Stimulated activated CD8-positive, alpha-beta memory T cell treated with anti-CD3 and anti-CD28 coated beads, Interleukin-15, amount 100 ng/mL, for 24 hours (primary cell): ENCODE data around the gene EPHA4.

Experiments used
- DNase-seq: peaks from one replicate; pipeline ENCODE4 v3.0.0-alpha.2; 2020; ENCODE audit warnings: low read depth

EPHA4 gene

DNA sequence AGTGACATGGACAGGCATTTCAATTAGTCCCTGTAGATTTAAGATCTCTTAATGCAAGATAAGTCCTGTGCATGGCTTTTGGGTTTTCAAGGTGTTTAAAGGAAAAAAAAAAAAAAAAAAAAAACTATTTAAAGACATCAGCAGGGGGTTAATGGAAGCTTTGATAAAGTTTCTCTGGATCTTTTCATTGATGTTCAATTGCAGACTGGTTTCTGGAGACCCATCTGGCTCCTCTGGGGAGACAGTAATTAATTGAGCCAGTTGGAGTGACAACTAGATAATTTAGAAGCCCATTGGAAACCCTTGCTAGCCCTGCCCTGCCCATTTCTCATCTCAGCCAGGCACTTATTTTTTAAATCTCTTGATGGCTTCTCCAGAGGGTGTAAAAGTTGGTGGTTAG is 98.7 kb downstream of the EPHA4 start:
- no peak for DNase-seq

DNA sequence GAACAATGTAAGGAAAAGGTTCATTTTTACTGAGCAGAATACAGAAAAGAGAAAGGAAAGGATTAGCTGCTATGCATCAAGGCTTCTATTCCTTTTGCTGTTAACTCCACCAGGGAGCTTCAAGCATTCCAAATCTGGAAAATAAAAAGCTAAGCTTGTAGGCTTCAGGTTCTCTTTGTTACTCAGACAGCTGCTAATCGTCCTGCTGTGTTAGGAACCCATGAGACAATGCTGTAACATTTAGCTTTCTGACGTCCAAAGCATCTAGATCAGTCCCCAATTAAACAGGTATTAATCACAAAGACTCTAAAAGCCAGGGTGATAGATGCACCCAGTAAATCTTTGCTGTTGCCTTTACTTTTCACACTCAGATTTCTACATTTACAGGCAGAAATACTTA is 103.8 kb downstream of the EPHA4 start:
- DNase-seq, result no peak

DNA sequence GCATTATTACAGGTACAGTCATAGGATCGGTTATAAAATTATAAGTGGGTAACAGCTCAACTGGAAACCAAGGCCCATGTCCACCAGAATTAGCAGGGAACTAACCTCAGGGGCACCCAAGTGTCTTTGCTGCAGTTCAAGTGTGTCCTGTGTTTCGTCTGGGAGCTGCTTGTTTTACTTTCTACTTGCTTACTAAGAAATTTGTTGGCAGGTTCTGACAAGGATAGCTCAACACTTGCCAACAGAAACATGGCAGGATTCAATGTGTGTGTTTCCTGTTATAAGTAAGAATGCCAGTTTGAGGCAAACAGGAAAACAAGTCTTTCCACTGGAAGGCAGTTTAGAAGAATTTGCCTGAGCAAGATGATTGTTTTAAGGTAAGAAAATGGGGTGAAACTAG is 104.5 kb downstream of the EPHA4 start:
- DNase-seq, result no peak

DNA sequence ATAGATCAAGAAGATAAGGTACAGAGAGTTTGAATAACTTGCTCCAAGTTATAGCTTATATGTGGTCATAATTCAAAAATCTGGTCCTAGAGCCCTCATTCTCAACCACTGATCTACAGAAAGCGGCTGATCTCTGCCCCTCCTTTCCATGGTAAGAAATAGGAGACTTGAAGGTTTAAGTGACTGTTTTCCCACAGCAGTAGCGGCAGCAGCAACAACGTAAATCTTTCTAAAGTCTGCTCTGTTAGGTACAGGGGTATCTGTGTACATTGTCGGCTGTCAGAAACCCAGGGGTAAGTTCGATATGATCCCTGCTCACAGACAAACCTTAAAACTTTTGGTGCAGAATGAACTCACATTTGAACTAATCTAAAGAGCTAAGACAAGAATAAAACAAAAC is 105.4 kb downstream of the EPHA4 start:
- no peak for DNase-seq

DNA sequence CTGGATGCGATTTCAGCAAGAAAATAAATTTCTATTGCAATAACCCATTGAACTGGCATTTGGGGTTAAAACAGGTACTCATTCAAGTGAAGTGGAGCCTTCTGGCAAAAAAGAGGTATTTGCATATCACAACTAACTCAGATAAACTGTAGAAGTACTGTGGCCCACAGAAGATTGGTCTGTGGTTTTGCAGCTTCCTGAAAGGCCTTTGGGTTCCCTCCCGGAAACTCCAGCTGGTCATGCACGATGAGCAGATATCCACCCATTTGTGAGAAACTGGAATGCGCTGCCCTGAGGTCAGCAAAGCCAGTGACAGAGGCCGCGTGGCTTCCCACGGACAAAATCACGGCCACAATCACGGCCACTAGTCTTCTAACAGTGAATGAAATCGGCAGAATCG is 106.3 kb downstream of the EPHA4 start:
- DNase-seq, result no peak

DNA sequence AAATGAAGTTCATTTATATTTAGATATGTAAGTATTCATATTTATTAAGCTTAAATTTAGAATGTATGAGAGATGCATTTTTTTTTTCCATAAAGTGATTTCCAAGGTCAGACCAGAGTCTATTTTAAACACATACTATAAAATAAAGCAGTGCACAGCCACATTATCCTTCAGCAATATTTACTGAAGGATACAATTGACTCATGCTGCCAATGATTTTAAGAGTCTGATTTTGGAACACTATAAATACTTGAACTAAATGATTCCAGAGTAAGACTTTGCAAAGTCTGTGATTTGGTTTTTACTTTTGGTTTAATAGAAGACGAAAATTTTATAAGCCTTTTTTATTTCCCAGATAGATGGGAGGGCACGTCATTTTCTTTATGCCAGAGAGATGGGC is 107.1 kb downstream of the EPHA4 start:
- no peak for DNase-seq

DNA sequence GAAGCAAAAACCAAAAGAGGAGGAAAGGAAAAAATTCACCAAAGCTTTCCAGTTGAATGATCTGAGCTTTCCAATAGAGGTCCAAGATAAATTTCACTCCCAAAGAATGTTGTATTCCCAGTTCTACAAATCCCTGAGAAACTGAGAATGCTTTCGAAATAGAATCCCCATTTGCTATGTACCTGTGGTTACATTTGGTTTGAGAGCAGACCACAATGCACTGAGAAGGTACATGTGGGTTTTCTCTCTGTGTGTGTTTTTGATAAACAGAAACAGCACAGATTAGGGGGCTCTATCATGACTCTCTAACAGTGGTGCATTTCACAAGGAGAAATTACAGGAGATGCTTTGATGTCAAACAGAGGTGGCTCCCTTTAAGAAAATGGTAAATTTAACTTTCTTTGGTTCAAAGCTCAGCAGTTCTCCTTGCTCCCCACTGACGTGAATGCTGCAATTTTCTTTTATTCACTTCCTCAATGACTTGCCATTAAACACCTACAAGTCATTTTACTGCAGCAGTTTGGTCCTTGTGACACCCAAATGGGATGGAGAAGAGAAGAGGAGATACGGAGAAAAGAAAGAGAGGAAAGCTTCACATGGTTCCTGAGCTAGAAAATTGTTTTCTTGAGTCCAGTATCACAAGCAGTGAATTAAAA is 108.7 kb downstream of the EPHA4 start:
- DNase-seq, result no peak

DNA sequence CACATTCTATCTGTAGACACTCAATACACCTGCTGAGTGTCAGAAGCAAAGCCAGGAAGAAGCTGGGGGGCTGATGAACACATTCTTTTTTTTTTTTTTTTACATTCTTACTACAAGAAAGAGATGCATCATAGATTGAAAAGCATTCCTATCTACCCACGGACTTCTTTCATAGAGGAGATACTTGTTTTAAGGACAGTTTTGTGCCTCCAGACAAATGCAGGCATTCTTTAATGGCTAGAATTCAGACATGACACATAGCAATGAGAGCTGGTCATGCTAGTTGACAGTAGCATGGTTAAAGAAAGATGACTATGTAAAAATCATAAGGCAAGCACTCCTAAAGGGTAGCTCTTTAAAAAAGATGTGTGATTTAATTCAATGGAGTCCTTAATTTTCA is 110.2 kb downstream of the EPHA4 start:
- no peak for DNase-seq

DNA sequence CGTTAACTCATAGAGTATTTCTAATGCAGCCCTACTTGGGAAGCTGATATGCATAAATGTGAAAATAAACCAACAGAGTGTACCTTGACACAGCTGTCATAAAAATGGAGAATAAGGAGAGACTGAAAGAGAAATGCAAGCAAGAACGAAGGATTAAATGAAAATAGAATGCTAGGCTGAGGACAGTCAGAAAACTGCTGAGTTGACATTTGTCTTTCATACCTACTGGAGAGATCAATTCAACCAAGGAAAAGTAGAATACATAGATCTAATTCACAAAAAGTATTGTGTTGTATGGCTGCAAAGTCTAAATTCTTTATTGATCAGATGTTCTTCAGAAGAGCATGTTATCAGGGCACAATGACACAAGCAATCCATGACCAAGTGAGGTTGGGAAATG is 112.0 kb downstream of the EPHA4 start:
- DNase-seq, result no peak

DNA sequence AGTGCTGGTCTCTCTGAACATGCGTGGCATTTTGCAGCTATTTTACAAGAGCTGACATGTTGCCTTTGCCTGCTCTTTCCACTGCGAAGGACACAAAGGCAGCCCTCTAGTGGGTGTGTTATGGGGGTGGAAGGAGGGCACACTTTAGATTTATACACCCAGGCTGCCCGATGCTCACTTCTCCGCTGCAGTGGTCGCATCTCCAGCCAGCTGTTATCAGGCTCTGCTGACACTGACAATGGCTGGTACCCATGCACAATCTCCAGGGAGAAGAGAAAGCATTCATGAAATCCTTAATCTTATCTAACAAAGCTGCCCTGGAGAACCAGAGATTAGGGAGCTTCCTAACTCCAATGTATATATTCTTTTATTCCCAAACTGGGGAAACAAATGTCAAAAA is 113.5 kb downstream of the EPHA4 start:
- DNase-seq, result no peak

DNA sequence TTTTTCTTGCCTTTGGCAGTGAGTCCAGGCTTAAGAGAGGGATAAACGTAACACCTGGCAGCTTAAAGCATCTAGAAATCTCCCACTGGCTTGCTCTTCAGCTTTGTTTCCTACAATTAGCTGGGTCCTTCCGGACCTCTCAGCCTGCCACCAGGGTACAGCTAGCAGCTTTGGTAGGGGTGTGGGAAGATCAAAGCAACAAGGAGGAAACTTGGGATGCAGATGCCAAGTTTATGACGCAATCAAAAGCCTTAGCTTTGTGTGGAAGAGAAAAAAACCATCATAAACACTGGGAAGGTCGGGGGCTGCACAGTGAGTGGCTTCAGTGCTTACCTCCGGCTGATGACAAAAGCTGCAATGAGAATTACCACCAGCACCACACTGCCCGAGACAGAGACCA is 116.9 kb downstream of the EPHA4 start:
- no peak for DNase-seq

DNA sequence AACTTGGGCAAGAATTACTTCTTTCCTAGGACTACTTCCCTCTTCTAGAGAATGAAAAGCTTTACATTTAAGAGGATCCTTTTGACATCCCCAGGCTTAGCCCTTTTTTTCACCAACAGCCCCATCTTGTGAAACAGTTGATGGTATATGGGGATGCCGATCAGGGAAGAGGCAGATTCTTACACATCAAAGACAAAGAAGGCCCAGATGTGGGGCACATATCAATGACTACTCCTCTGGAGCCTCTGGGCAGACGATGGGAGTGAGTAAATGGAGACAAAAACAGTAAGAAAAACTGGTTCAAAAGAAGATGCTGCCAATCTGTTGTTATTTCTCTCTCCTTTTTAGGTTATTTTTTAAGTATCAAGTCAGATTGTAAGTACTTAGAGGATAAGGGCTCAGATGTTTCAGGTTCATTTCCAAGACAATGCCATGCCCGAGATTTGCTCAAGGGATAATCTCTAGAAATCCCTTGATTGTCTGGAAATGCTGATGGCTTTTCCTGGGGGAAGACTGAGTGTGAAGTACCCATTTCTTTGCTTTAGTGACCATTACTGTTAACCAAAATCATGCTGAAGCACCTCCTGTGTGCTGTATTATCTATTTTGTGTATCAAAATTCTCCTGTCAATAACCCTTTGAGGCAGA is 117.5 kb downstream of the EPHA4 start:
- no peak for DNase-seq

DNA sequence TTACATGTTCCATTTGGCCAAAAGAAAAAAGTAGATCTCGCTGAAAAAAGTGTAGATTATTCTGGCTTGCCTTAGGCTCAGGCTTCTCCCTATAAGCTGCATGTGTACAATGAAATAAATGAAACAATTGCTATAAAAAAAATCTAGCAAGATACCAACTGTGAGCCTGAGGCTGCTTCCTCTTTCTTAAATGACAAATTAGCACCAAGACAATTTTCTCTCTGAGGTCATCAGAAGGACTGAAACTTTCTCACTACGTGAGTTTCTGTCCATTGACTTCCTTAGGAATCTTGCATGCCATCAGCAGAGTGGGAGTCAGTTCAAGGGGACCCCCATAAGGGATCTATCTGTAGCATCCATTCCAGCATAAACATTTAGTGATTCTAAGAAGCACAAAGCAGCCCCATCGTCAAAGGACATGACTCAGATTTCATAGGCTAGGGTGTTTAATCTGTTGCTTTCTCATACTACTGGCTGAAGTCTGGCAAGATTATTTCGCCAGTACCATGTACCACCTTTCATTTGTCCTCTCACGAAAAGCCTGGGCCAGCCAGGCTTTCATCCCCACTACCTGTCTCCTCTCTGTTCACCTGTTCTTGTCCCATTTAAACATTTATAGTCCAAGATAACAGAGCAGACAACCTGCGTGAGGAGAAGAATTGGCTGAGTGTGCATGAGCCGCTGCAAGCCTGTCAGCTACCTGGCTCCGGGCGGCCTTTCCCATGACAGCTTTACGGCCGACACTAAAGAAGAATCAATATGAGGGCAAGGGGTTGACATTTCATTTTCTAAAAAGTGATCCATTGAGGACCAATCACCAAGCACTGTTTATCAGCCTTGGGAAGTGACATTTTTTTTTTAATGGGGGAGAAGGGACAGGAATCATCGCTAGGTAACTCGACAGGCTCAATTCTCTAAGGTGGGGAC is 120.0 kb downstream of the EPHA4 start:
- no peak for DNase-seq

DNA sequence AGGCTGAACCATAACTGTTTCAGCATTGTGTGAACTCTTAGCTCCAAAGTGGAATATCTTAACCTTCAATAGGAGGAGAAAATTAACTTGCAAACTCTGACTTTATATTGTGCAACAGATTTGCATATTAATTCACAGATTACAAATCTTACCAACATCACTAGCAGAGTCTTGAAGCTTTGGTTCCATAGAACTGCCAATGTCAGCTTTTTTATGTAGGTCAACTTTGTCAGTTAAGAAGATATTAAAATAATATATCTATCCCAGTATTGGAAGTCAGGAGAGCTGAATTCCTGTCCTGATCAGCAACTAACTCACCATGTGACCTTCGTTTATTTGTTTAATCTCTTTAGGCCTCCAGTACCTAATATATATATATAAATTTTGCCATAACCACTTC is 121.8 kb downstream of the EPHA4 start:
- no peak for DNase-seq

DNA sequence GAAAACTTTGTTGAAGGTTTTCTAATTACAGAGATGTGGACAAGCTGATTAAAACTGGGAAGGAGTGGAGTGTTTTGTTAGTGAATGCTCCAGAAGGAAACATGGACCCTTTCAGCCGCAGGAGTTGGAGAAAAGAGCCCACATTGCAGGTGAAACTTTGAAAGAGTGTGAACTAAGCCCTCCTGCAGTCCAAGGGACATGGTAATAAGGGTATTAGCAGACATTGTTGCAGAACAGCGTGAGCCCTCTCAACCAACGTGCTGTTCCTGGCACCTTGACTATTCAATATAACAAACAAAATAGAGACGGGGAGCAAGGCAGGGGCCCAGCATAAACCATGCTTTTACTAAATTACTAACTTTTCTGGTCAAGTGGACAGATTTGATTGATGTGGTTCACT is 122.7 kb downstream of the EPHA4 start:
- no peak for DNase-seq

DNA sequence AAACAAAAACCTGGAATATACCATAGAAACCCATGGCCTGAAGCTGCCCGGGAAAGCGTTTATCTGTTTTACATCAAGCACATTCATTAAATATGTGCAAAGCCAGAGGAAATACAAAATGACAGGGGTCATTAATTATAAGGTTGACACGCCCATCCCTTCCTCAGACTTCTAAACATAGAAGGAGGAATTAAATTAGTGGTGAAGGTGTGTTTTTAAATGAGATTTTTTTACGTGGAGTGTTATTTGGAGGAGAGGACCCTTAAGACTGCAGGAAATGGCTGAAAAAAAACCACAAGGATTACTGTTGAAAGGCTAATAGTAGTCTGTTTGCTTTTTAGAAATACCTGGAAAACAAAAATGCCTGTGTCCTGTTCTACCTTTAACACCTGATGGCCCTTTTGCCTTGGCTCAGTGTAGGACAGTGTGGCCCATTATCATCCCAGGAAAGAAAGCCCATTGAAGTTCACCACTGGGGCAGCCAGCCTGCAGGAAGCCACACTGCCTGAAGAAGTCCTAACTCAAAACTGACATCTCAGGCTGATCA is 123.2 kb downstream of the EPHA4 start:
- DNase-seq, result no peak

DNA sequence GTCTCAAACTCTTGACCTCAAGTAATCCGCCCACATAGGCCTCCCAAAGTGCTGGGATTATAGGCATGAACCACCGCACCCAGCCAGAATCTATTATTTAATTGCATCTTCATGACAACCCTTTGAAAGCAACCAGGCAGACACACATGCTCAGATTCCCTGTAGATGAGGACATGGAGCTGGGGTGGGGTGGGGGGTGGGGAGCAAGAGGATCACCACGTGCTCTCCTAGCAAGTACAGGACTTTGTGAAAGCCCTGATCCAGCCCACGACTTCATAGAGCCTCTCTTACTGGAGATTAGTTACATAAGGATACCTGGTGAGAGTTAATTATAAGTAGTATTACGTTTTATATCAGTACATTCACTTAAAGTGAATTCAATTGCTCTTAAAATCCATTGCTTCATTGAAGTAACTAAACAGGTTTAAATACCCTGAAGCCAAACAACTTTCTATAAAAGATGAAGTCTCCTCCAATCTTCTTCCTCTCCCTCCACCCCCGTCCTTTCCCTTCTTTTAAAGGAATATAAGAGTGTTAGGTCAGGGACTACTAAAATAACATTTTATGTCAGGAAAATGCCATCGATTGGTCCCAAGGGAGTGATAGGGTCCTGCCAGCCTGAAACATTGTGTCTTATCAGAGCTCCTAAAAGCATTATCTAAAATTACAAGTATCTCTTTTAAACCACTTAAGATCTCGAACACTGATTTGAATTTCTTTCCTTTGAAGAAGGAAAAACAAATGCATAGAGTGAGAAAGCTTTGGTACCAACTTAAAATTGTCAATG is 123.9 kb downstream of the EPHA4 start:
- no peak for DNase-seq

DNA sequence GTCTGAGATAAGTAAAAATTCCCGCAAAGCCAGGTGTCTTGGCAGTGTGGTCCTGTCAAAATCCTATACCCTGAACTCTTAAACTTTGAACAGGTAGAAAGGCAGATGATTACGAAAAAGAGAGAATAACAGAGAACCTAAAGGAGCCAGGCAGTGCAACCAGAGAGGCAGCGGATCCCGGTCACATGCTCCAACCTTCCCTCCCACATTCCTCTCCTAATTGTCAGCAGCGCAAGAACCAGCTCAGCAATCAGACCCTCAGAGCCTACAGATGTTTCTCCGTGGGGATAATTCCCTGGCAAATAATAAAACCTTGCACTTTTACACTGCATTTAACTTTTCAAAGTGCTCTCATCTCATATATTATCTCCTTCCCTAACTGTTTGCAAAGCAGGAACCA is 124.8 kb downstream of the EPHA4 start:
- DNase-seq, result no peak

DNA sequence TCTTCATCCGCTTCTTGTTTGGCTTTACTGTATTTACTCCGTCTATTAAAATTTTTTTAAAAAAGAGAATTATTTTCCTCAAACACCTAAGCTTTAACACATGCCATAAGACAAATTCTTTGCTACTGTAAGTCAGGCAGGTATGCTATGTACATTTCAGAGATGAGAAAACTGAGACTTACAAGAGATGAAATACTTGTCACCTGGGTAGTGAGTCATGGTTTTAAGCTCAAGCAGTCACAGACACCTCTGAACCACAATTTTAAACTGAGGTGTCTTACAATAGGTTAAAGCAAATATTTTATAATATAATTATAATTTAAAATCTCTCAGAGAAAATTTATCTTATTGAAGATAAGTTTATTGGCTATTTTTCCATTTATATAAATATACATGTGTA is 126.0 kb downstream of the EPHA4 start:
- DNase-seq, result no peak

DNA sequence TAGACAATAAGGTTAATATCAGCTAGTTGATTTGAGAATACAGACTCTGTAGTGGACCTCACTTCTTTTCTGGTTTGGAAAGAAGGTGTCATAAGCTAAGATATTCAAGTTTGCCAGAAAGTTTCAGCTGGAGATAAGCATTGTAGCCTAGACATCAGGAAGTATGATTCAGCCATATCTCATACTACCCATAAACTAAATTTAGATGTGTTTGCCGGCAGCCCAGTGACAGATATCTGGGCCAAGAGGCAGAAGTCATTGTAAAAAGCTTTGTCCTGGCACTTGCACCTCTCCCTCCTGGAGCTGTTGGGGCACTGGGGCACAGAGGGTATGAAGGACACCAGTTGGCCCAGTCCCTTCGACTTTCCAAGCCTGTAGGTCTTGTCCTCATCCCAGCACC is 128.0 kb downstream of the EPHA4 start:
- no peak for DNase-seq

DNA sequence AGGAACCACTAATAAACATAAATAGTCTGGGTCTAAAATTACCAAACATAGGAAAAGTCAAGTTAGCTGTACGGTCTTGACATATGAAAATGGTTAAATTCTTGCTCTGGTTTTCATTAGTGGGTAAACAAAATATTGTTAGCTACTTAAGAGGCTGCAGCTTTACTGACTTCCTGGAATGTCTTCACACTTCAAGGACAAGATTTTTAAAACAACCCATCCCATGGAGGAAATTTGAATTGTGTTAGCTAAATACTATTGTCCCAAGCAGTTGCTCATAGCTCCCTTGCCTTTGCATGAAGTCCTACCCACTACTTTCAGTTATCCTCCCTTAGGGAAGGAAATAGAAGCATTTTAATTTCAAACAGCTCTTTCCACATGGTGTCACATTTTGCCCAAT is 128.5 kb downstream of the EPHA4 start:
- DNase-seq, result no peak

DNA sequence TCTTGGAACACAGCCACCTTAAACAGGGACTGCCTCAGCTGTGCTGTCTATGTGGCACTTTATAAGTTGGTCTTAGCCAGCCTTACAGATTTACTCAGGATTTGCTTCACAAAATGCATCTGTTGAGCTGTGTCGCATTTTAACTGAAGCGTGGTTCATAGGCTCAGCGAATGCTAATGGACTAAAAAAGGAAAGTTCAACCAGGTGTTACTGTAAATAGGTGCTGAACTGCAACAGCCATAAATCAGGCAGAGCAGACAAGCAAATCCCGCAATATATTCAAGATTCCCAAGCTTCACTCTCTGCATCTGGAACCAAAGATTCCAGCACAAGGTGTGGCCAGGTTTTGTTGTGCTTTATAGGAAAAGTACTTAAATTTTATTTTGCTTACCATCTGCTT is 130.0 kb downstream of the EPHA4 start:
- no peak for DNase-seq
